ENCODE results near the gene ADGRB2.

DNA sequence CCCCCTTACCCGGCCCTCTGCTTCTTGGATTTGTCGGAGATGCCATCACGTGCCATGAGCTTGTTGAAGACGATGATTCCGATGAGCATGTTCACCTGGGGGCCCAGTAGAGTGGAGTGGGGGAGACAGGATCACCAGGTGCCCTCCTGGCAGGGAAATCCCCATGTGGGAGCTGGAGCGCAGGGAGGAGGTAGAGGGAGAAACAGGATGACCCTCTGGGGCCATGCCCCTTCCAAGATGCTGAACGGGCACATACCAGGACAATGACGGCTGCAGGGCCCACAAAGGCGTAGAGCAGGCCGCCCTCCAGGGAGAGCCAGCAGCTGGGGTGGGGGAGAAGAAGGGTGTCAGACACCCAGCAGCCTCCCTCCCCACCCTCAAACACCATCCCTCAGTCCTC lies 28.6 kb downstream of the ADGRB2 start:
- TF ChIP-seq, protein P1, sequence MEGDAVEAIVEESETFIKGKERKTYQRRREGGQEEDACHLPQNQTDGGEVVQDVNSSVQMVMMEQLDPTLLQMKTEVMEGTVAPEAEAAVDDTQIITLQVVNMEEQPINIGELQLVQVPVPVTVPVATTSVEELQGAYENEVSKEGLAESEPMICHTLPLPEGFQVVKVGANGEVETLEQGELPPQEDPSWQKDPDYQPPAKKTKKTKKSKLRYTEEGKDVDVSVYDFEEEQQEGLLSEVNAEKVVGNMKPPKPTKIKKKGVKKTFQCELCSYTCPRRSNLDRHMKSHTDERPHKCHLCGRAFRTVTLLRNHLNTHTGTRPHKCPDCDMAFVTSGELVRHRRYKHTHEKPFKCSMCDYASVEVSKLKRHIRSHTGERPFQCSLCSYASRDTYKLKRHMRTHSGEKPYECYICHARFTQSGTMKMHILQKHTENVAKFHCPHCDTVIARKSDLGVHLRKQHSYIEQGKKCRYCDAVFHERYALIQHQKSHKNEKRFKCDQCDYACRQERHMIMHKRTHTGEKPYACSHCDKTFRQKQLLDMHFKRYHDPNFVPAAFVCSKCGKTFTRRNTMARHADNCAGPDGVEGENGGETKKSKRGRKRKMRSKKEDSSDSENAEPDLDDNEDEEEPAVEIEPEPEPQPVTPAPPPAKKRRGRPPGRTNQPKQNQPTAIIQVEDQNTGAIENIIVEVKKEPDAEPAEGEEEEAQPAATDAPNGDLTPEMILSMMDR (IDR thresholded peaks at IDR 0.05) = no peak
- no peak for TF ChIP-seq POLR2A (IDR thresholded peaks at IDR 0.05)

Measured in esophagus squamous epithelium (tissue), 4 donors.